Myocyte (in vitro differentiated cells): Measurements from ENCODE around the gene AARS2. TPM values are rescaled to one million over a fixed set of nuclear protein-coding genes. Genes with fewer than 3 reads are reported as not detected.
A peak's percentile ranks its signal among the peaks of the same experiment; 100 is the strongest.
"Not testable (repeated sequence)": the region's sequence is repeated elsewhere in the genome, so short reads cannot be mapped to it uniquely, and the experiment has no call there.

Source experiments
- DNase-seq: peaks from one replicate; pipeline ENCODE4 v3.0.0-alpha.2; 2012; ENCODE audit warnings: low read depth
- total RNA-seq: library from RNA; depleted of rRNA; stranded (reverse); fragments of >200 nt; gene quantifications from 2 replicates; pipeline ENCODE4 v1.2.3, GENCODE V29; 2014

The AARS2 gene
- total RNA-seq, 1 donor from 2014 or later = 6.1 TPM

DNA sequence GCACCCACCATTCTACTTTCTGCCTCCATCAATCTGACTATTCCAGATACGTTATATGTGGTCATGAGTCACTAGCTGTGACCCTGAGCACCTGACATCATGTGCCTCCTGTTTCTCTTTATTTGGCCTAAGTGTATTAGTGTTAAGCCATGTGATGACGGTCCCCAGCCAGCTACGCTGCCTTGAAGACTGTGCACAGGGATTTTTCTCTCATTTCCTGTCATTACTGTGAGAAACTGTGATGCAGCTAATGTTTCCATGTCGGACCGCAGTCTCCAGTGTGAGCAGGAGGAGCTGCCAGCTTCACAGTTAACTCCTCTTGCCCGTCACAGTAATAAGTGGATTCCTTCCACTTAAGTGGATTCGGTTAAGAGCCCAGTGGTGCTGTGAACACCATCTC, 19.4 kb upstream of the AARS2 start:
- DNase-seq = peak; percentile 12

DNA sequence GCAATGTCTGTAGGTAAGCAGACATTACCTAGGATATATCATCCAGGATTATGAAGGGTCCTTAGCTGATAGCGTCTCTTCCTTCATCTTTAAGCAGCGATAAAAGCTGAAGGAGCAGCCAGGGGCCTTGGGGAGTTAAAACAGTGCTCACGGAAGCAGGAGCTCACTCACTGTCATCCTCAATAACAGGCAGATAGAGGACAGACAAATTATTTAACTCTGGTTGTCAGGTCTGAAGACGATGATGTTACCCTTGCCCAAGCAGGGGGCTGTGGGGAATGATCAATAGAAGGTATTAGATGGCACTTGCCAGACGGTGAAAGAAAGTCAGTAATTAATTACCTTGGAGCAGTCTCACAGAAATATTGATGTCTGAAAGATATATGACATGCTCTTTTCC, 16.7 kb upstream of the AARS2 start:
- DNase-seq = no peak

DNA sequence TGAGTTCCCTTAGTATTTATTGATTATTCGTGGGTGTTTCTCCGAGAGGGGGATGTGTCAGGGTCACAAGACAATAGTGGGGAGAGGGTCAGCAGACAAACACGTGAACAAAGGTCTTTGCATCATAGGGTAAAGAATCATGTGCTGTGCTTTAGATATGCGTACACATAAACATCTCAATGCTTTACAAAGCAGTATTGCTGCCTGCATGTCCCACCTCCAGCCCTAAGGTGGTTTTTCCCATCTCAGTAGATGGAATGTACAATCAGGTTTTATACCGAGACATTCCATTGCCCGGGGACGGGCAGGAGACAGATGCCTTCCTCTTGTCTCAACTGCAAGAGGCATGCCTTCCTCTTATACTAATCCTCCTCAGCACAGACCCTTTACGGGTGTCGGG, 15.1 kb upstream of the AARS2 start:
- DNase-seq = not testable (repeated sequence)

DNA sequence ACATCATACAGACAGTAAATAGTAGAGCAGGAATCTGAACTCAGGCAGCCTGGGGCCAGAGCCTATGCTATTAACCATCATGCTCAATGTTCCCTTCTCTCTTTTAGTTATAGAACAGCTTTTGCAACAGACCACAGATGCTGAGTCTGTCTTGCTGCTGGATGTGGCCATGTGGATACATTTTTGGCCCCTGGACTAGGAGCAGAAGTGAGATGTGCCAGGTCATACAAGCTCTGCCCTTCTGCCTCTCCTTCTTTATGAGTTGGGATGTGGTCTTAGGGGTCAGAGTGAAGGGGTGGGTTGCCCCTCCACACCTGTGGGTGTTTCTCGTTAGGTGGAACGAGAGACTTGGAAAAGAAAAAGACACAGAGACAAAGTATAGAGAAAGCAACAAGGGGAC, 14.6 kb upstream of the AARS2 start:
- no peak for DNase-seq

DNA sequence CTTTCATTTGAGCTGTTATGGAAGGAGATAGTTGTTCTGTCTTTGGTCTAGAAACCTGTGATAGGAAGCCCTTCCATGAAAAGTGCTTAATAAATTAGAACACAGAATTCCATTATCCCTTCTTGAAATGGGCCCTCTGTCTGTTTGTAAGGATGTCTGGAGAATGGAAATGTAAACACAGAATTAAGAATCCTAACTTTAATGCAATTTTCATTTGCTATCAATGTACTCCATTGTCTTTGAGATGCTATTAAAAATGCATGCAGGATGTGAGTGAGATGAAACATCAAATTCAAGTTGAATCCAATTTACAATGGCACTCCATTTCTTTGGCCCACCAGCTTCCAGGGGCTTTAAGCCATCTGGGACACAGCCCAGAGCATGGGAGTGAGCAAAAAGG, 13.9 kb upstream of the AARS2 start:
- no peak for DNase-seq

DNA sequence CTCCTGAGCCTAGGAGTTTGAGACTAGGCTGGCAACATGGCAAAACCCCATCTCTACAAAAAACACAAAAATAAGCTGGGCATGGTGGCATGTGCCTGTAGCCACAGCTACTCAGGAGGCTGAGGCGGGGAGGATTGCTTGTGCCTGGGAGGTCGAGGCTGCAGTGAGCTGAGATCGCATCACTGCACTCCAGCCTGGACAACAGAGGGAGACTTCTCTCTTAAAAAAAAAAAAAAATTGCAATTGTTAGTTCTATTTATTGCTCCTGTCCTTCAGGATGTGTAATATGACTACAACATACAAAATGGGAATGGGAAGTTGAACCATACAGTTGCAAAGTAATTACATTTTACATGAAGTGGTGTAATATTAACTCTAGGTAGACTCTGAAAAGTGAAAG, 8.1 kb upstream of the AARS2 start:
- no peak for DNase-seq

DNA sequence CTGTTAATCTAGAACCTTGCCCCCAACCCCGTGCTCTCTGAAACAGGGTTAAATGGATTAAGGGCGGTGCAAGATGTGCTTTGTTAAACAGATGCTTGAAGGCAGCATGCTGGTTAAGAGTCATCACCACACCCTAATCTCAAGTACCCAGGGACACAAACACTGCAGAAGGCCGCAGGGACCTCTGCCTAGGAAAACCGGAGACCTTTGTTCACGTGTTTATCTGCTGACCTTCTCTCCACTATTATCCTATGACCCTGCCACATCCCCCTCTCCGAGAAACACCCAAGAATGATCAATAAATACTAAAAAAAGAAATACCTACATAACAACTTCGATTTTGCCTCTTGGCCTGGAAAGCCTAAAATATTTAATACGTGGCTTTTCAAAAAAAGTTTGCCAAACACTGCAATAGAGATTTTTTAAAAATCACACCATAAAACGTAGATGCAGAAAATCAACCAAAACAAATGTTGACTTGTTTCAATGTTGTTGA, 4.0 kb upstream of the AARS2 start:
- DNase-seq = not testable (repeated sequence)

DNA sequence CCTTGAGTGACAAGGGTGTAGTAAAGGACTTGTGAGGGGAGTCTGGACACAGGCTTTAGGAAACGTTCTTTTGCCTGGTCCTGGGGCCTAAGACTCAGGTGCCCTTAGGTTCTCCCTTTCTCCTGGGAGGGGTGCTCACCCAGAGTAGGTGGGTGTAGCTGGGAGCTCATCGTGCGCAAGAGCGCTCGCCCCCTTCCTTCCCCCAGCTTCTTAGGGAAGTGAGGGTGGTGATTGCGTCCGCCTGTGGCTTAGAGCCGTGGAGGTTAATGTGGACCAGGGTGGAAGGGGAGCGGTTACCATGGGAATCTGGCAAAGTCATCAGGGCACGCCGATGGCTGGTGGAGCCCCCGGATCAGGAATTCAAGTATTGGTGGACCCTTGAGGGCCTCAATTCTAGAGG, 3.3 kb upstream of the AARS2 start:
- DNase-seq = no peak

DNA sequence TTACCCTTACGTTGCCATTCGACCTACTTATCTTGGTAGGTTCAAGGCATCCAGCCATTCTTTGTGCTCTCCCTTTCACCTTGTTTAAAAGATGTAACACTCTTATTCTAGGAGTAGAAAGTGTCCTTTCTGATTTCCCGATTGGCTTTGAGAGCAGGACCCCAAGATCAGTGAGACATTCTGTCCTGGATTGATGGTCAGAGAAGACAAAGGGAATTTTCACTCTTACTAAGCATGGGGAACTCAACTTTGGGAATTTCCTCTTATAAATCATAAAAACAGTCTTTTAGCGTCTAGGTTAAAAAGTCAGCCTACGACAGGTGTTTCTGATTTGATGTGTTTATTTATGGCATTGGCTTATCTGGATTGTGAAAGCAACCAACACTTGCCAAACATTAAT, 2.8 kb upstream of the AARS2 start:
- DNase-seq = no peak

DNA sequence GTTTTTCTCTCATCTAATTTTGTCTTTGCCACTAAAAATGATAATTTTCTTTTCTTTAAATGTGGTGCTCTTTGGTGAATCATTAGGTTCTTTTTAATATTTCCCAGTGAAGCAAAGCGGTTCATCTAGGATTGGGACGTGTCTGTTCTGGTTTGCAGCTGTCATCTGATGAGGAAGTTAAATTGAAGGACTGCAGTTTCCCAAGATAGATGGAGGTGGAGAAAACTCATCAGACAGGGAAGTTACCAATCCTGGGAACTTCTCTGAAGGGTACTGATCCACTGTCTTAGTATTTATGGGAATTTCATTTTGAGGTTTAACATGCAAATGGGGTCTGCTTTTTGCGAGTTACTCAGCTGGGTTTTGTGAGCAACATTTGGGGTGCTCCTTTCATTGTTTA, 2.4 kb upstream of the AARS2 start:
- no peak for DNase-seq

DNA sequence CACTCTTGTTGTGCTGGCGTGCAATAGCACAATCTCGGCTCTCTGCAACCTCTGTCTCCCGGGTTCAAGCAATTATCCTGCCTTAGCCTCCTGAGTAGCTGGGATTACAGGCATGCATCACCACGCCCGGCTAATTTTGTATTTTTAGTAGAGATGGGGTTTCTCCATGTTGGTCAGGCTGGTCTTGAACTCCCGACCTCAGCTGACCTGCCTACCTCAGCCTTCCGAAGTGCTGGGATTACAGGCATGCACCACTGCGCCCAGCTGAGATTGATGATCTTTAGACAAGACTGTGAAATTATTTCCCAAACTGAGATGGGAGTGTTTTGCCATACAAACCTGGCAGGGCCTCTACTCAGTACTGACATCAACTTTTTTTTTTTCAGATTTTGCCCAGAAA, 1.5 kb upstream of the AARS2 start:
- not testable (repeated sequence) for DNase-seq

DNA sequence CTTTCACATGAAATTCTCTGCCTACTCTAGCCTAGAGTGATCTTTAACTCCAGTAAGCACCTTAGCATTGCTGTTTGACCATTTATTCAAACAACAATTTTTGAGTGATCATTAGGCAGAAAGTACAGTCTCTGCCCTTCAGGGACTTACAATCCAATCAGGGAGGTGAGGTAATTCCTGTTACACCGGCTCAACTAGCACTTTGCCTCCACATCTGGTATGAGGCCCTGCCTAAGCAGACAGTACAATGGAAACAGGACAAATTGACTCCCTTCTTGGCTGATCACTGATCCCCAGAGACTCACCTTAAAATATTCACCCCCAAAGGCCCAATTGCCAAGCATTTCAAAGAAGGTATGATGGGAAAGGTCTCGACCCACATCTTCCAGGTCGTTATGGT, 1.4 kb downstream of the AARS2 start:
- DNase-seq = no peak

DNA sequence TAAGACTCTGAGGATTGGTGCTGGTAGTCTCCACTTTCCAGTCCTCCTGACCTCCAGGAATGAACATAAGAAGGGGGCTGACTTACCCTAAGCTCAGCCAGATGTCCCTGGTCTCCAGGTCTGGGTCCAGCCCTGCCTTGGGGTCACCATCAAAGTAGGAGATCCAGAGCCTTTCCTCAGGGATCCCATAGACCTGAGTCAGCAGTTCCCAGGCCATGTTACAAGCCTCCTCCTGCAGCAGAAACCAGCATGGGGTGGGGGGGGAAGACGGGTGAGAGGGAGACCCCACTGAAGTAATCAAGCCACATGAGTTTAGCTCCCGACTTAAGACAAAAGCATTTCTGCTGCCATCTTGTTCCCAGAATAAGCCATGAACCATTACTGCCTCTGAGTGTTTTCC, 1.8 kb downstream of the AARS2 start:
- no peak for DNase-seq

DNA sequence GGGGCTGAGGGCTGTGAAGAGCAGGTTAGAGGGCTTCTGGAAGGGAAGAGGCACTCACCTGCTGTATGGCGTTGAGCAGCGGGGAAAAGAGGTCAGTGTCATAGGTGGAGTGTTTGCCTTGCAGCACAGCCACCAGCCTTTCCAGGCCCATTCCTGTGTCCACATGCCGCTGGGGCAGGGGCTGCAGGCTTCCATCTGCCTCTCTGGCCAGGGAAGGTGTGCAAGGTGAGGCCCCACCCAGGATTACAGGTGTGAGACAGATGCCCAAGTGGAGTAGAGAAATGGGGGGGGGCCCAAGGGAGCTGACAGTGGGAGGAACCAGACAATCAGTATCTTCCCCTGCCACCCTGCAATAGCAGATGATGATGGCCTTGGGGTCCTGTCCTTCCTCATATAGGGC, 2.9 kb downstream of the AARS2 start:
- no peak for DNase-seq

DNA sequence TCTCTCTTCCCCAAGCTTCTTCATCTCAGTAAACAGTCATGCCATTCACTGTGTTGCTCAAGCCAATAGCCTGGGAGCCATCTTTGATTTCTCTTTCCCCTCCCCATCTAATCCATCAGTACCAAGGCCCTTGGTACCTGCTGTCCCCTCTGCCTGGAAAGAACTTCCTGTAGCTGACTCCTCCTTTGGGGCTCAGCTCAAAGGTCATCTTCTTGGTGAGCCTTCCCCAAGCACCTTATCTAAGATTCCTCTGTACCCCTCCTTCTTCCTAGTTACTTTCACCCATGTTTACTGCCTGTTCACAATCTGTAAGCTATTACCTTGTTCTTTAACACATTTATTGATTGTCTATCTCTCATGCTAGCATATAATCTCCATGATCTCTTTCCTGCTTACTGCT, 3.5 kb downstream of the AARS2 start:
- DNase-seq = no peak

DNA sequence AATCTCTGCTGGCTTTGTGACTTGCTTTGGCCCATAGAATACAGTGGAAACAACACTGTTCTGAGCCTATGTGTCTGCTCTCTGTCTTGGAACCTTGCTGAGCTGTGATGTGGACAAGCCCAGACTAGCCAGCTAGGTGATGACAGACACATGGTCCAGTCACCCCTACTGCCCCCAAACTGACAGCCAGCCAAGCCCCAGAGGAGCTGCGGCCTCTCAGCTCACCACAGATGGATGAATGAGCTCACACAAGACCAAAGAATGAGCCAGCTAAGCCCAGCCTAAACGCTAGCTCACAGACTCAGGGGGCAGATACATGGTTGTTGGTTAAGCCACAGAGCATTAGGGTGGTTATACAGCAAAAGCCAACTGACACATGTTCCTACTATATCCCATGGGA, 4.1 kb downstream of the AARS2 start:
- peak; percentile 98 for DNase-seq

DNA sequence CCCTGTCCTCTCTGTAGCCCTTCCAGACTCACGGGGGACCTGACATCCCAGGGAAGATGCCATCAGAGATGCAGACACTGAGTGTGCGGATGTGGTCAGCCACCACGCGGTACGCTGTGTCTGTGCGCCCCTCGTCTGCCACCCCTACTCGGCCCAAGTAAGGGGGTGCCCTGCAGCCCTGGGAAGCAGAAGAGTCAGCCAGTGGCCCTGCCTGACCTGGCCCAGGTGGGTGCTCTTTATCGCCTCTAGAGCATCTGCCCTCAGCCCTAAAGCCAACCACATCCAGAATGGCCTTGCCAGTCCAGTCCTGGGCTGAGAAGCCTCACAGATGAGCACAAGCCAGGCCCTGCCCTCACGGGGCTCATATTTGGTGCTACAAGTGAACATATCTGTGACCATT, 5.9 kb downstream of the AARS2 start:
- DNase-seq = no peak

DNA sequence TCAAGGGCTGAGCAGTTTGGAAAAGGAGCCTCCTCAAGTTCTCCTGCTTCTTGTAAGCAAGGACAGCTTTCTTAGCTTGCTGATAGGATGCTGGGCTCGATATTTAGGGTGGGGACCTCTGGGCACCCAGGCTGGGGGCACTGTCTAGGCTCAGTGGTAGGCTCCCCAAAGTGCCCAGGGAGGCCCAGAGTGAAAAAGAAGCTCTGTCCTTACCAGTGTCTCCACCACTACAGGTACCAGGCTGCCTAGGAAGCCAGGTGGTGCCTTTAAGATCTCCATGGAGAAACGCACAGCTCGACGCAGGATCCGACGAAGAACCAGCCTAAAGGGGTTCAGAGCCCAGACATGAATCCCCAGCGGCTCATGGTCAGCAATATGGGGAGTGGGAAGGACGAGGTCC, 6.4 kb downstream of the AARS2 start:
- DNase-seq = no peak

DNA sequence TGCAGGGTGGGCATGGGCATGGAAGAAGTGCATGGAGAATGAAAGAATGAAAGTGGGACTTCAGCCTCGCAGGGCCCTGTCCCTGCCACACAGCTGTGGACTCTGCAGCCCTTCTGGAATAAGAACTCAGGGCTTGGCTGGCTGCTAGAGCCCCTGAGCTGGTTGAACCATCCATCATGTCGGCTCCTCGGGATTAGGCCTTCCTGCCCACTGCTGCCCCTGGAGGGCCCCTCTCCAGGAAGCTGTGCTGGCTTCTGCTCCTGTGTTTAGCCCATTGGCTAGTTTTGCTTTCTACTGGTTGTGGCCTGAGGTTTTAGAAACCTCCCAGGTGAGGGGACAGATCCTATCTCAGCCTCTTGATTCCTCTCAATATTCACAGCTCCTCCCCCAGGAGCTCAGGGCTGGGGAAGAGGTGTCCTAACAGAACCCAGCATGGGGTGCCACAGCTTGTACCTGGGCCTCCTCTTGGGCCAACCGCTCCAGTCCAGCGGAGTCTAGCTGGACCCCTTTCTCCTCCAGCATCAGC, 7.9 kb downstream of the AARS2 start:
- no peak for DNase-seq

DNA sequence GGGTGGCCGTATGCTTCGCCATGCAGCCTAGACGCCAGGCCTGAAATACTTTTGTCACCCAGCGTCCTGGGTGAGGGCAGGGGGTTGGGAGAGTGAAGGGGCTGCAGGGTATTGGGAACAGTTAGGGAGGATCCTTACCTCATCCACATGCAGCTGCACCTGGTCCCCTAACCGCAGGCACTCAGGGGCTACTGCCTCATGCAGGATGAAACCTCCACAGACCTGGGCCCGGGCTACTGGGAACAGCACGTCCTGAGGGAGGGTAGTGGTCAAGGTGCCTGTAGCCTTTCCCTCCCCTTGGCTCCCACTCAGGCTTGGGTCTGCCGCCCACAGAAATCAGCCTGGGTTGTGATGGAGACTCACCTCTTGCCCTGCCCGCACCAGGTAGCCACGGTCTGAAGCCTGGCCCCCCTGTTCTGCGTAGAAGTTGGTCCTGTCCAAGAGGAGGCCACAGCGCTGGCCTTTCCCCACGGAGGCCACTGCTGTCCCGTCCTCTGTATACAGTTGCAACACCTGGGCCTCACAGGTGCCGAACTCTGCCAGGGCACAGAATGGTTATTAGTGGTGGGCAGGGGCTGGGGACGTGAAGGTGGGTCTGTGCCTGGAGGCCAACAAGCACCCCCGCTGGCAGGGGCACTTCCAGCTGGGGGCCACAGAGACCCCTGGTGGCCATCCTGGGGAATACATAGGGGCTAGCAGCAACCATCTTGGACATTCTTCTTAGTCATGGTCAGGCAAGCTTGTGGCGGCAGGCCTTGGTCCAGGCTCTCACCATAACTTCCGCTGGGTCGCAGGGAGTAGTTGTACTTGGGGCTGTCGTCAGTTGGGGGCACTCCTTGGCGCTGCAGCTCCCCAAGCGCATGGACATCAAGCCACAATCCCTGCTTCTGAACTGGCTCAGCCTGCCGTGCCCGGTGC, 8.6 kb downstream of the AARS2 start:
- peak; percentile 46 for DNase-seq

DNA sequence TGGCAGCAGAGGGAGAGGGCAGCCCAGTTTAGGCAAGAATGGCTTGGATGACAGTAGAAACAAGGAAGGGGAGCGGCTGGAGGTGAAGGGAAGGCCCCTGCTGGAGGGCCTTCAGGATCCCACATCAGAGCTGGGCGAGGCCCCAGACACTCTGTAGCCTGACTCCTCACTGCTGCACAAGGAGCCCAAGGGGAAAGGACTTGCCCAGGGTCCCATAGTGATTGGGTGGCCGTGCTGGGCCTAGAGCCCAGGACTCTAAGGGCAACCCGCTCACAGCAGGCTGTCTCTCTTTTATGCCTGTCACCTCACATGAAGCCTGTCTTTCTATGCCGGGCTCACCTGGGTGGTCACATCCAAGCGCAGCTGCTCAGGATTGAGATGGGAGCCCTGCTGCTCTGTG, 9.3 kb downstream of the AARS2 start:
- DNase-seq = no peak

DNA sequence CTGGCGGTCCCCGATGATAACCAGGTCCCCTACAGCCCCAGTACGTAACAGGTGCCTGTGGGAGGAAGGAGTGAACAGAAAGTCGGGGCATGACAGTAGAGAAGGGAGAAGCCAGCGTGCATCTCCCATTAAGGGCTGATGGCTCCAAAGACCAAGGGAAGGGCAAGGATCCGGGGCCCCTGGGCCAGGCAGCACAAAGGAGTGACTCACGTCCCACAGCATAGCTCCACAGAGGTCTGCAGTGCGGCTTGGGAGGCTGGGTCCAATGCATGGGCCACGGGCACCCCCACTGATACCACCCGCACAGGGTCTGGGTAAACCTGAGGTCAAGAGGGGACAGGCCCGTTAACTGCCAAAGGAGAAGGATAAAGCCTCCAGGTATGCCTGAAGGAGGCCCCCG, 10.3 kb downstream of the AARS2 start:
- no peak for DNase-seq
